Duodenal mucosa (tissue), 2 donors: Measurements from ENCODE around the gene C1QTNF2.

Experiments used
- H3K27ac ChIP-seq: one replicate; pipeline ENCODE4 v1.7.0; 2013; ENCODE audit warnings: low read depth, low read length
- H3K27me3 ChIP-seq, 2 donors: one replicate each; pipeline ENCODE4 v1.7.0; 2013; ENCODE audit warnings: low read length in 2 of 2, control low read depth in 1 of 2; ENCODE audit not compliant: insufficient read depth in 2 of 2, control insufficient read depth in 1 of 2
- H3K36me3 ChIP-seq, 2 donors: one replicate each; pipeline ENCODE4 v1.7.0; 2013; ENCODE audit warnings: low read length in 2 of 2, control low read depth in 1 of 2; ENCODE audit not compliant: insufficient read depth in 2 of 2, control insufficient read depth in 1 of 2
- H3K4me1 ChIP-seq, 2 donors: one replicate each; pipeline ENCODE4 v1.7.0; 2013; ENCODE audit warnings: low read length in 2 of 2, control low read depth in 1 of 2; ENCODE audit not compliant: insufficient read depth in 2 of 2, control insufficient read depth in 1 of 2
- H3K4me3 ChIP-seq, 2 donors: one replicate each; pipeline ENCODE4 v1.7.0; 2013; ENCODE audit warnings: low read length in 2 of 2, low read depth in 1 of 2
- H3K9ac ChIP-seq, 2 donors: one replicate each; pipeline ENCODE4 v1.7.0; 2013; ENCODE audit warnings: low read length in 2 of 2, low read depth in 1 of 2
- H3K9me3 ChIP-seq, 2 donors: one replicate each; pipeline ENCODE4 v1.7.0; 2013; ENCODE audit warnings: low read length in 2 of 2, control low read depth in 1 of 2; ENCODE audit not compliant: control insufficient read depth in 1 of 2

Gene C1QTNF2

DNA sequence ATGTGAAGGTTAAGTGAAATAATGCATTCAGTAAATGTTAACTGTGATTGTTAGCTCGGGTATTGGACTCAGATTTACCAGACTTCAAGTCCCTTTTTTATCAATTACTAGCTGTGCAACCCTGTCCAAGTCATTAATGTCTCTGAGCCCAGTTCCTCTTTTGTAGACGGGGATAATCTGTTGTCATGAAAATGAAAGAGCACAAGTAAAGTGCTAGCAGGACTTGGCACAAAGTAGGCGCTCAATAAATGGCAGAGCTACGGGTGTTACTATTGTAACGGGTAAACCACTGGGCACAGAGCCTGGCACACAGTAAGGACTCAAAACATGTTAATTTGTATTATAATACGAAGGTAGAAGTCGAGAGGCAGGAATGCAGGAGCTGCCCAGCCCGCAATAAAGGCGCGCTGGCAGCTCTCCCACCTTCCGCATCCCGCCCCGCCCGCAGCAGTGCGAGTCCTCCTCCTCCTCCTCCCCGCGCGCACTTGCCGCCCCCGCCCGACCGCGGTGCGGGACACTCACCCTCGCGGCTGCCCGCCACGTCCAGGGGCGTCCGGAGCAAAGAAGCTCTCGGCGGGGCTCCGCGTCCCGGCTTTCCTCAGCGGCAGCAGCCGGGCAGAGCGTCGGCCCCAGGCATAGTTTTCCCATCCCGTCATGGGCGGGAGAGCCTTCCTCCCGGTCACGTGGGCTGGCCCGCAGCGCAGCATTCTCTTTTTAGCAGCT lies at the start of gene C1QTNF2:
C1QTNF2 (minus strand) TSS at position 637 of the 723 bp plus-strand sequence. CDS start 15,615 bp downstream, outside the sequence.
- Histone ChIP-seq H3K27me3 (peaks cover 8 to 19% of the 10 kb centered on the region in 2 donors), H3K36me3 (no peaks in the 10 kb centered on the region), H3K4me3 (peak within 1 kb of the TSS; percentile 66 to 81), H3K9ac (peak within 1 kb of the TSS; percentile 12 to 26), H3K27ac (no peak within 1 kb of the TSS), H3K4me1 (peaks cover 5 to 10% of the 10 kb centered on the region in 2 donors), H3K9me3 (no peaks in the 10 kb centered on the region)

GRCh38 chr5:160420331-160420610 lies 49.8 kb upstream of the C1QTNF2 start:
- H3K4me3 ChIP-seq = no peak overlapping the region
- no peaks in the 10 kb centered on the region for H3K9me3 ChIP-seq
- H3K36me3 ChIP-seq = peaks cover 0 to 3% of the 10 kb centered on the region in 2 donors
- no peaks in the 10 kb centered on the region for H3K27me3 ChIP-seq
- H3K27ac ChIP-seq = no peak overlapping the region
- H3K4me1 ChIP-seq = peaks cover 30 to 44% of the 10 kb centered on the region in 2 donors
- H3K9ac ChIP-seq = no peak overlapping the region

DNA sequence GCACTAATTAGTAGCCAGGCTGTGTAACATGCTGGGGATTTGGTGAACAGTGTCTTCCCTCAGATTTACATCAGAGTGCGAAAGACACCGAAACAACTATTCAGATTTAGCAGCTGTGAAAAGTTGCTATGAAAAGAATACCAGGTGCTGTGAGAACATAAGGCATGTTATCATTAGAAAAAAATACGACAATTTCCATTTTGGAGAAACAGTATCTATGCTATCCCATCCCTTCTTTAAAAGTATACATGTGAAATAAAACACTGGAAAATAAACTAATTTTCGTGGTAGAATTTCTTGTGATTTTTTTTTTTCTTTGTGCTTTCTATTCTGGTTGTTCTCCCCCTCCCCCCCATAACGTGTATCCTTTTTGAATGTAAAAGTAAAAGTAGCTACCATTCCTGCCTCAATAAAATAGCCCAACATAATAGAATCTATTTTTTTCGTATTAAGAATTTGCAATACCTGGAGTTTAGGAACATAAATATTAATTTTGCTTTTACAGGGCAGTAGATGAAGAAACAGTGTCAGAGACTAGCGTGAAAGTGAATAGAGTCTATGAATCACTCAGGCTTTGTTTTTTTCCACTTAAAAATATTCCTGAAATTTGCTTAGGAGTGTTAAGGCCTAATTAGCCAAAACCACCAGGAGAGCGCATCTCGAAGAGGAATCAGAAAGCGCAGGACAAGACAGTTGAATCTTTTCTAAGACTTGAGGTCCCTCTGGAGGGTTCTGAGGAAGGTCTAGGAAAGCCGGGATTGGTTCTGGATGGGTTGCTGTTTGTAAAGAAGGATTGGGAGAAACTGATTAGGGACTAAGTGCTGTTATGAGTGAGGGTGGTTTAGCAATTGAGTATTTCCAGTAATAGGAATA lies 49.3 kb upstream of the C1QTNF2 start:
- Histone ChIP-seq H3K36me3 (peaks cover 3% of the 10 kb centered on the region in 2 donors), H3K27ac (peak overlapping the region; percentile 69), H3K9me3 (no peaks in the 10 kb centered on the region)

GRCh38 chr5:160418561-160419457 lies 48.4 kb upstream of the C1QTNF2 start, which contains the start of gene SLU7:
Gene SLU7, minus strand, starts transcription at chr5:160419081. Its CDS starts 3,787 bp downstream, at chr5:160415294.
- Histone ChIP-seq H3K27ac (peak within 1 kb of the TSS; percentile 75), H3K9ac (peak within 1 kb of the TSS; percentile 94 to 98), H3K27me3 (no peaks in the 10 kb centered on the region), H3K4me3 (peak within 1 kb of the TSS; percentile 99 to 100), H3K9me3 (no peaks in the 10 kb centered on the region), H3K4me1 (peaks cover 30 to 36% of the 10 kb centered on the region in 2 donors), H3K36me3 (peaks cover 3 to 10% of the 10 kb centered on the region in 2 donors)

More for the DNA sequence above, 49.3 kb upstream of the C1QTNF2 start:
- H3K27me3 ChIP-seq = no peaks in the 10 kb centered on the region
- H3K4me3 ChIP-seq = peak overlapping the region; percentile 99 to 100
- H3K4me1 ChIP-seq = peaks cover 30 to 42% of the 10 kb centered on the region in 2 donors
- H3K9ac ChIP-seq = peak overlapping the region; percentile 94 to 98

- peaks cover 5 to 13% of the 10 kb centered on the region in 2 donors for H3K4me1 ChIP-seq
- peaks cover 2 to 24% of the 10 kb centered on the region in 2 donors for H3K36me3 ChIP-seq
- H3K4me3 ChIP-seq = peak within 1 kb of the TSS; percentile 85 to 87
- no peaks in the 10 kb centered on the region for H3K9me3 ChIP-seq
- peak within 1 kb of the TSS; percentile 79 to 81 for H3K9ac ChIP-seq
- no peaks in the 10 kb centered on the region for H3K27me3 ChIP-seq
- H3K27ac ChIP-seq = peak within 1 kb of the TSS; percentile 79
Observed at GRCh38 chr5:160399402-160400353, 29.3 kb upstream of the C1QTNF2 start, which contains the start of gene FAM200C. Gene FAM200C, minus strand, starts transcription at chr5:160400054. Its CDS starts 4,564 bp downstream, at chr5:160395490.

DNA sequence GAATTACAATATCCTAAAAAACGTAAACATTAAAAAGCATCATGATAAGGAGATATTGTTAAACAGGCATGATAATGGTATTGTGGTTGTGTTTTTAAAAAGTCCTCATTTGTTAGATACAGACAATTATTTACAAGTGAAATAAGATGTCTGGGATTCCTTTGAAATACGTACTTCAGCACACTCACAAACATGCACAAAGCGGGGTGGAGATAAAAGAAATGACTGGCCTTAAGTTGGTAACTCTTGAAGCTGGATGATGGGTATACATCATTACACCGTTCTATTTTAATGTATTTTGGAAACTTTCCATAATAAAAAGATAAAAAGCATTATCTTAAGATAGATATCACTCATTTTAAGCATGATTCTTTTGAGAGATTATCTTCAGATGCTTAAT lies 28.4 kb upstream of the C1QTNF2 start:
- Histone ChIP-seq H3K27me3 (no peaks in the 10 kb centered on the region), H3K9ac (peak overlapping the region in 1 of 2 donors; percentile 79), H3K27ac (no peak overlapping the region), H3K9me3 (no peaks in the 10 kb centered on the region), H3K36me3 (peaks cover 0 to 15% of the 10 kb centered on the region in 2 donors), H3K4me3 (peak overlapping the region; percentile 85 to 87), H3K4me1 (peaks cover 5 to 13% of the 10 kb centered on the region in 2 donors)

DNA sequence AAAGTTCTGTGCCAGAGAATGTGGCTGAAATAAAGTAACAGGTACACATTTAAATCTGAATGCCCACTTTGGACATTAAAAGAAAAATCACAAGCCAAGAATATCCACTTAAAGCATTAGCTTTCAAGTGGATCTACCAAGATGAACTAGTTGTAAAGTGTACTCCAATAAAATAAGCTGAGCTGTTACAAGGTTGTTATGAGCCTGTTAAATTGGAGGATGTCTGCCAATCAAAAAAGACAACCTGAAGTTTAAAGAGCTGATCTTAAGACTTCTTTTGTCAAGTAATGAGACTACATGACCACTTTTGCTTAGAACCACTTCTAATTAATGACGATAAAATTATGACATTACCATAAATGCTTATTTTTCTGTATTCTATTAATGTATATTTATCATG lies 27.1 kb upstream of the C1QTNF2 start:
- Histone ChIP-seq H3K27me3 (no peaks in the 10 kb centered on the region), H3K36me3 (peaks cover 0 to 6% of the 10 kb centered on the region in 2 donors), H3K27ac (no peak overlapping the region), H3K9me3 (no peaks in the 10 kb centered on the region), H3K4me3 (no peak overlapping the region), H3K9ac (no peak overlapping the region), H3K4me1 (peaks cover 5 to 13% of the 10 kb centered on the region in 2 donors)

DNA sequence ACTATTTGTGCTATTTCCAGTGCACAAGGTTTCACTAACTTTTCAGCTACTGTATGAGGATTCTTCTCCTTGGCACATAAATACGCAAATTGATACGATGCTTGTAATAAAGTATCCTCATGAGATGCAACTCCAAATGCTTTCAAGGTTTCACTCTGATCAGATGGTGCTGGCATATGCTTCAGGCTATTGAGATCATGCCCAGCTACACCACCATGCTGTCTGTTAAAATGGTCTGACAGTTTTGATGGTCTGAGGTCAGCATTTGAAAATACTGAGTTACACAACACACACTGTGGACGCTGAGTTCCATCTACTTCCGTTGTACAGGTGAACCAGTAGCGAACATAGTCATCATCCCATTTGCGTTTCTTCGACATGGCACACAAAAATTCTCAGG lies 24.7 kb upstream of the C1QTNF2 start:
- Histone ChIP-seq H3K27me3 (no peaks in the 10 kb centered on the region), H3K4me1 (peaks cover 5 to 8% of the 10 kb centered on the region in 2 donors), H3K27ac (no peak overlapping the region), H3K36me3 (no peaks in the 10 kb centered on the region), H3K9me3 (no peaks in the 10 kb centered on the region), H3K4me3 (no peak overlapping the region), H3K9ac (no peak overlapping the region)
